Measurements from ENCODE around the gene ZNF420. TPM values are rescaled to one million over a fixed set of nuclear protein-coding genes. Genes with fewer than 3 reads are reported as not detected.
"Not testable (repeated sequence)": the region's sequence is repeated elsewhere in the genome, so short reads cannot be mapped to it uniquely, and the experiment has no call there.

Gene ZNF420
- 1 to 10 TPM; 7.5 to 8.5 TPM for total RNA-seq
- long read RNA-seq, transcript ZNF420-202 (5 exons, 3,535 nt) = major isoform, 6 of 16 reads
- long read RNA-seq, partial matches to known transcripts = 0 of 16 reads
- long read RNA-seq, other reads (novel, unspliced or antisense) = 10 of 16 reads

DNA sequence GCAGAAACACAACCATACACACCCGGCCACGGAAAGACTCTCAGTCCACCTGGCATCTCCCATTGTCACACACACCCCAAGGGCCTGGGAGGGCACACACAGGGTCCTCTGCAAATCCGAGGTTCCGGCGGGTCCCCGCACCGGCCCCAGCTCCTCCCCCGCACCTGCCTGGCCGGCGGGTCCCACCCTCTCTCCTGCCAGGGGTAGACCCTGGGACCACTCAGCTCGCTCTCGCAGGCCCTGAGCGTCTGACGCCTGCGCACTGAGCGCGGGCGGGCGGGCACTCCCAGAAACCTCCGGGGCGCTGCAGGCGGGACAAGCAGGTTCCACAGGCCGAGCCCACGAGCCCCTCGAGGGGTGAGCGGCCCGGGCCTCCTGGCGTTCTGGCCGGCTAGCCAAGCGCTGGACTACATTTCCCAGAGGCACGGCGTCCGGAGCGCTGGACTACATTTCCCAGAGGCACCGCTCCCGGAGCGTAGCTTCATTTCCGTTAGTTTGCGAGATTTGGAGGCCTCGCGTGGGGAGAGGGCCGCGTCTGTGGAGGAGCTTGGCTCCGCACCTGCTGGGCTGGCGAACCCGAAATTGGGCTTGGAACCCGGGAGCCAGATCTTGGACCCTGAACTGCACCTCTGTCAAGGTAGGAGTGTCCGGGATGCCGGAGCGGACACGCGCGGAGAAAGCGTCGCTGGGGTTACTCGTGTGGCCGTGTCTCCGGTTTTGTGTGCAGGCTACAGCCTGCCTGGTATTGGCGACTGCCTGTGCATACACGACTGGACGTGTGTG, at the start of gene ZNF420:
ZNF420 (plus strand) TSS at position 500 of the 783 bp plus-strand sequence. CDS start 10,686 bp downstream, outside the sequence.
- intact Hi-C loops (cut with DNase I) = no loop called here
- DNase-seq = peak; percentile 96
- peak; percentile 99 to 100 for ATAC-seq

GRCh38 chr19:37045140-37045539, 33.1 kb upstream of the ZNF420 start:
- ATAC-seq = no peak
- DNase-seq = no peak
- intact Hi-C loops (cut with DNase I) = no loop called here

GRCh38 chr19:37055330-37055729, 22.9 kb upstream of the ZNF420 start:
- ATAC-seq (no peak), DNase-seq (no peak)
- intact Hi-C loops (cut with DNase I) = no loop called here

GRCh38 chr19:37056776-37057175, 21.5 kb upstream of the ZNF420 start:
- DNase-seq = no peak
- intact Hi-C loops (cut with DNase I) = no loop called here
- no peak for ATAC-seq

DNA sequence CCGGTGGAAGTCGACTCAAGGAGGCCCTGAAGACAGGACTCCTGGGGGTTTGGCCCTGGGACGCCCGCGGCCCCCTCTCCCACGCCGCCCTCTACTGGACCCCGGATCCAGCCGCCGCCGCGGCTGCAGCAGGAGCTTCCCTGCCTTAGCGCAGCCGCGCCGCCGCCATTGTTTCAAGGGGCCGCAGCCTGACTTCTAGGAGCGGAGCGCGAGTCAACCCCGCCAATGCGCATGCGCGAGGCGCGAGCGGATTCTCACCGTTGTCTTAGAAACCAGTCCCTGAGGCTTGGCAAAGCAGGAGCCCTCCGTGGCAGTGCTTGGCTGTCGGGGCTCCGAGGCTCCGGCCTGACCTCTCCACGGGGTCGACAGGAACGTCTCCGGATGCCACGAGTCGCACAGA, 19.1 kb upstream of the ZNF420 start:
- intact Hi-C loops (cut with DNase I) = no loop called here
- DNase-seq (peak; percentile 22), ATAC-seq (no peak)

DNA sequence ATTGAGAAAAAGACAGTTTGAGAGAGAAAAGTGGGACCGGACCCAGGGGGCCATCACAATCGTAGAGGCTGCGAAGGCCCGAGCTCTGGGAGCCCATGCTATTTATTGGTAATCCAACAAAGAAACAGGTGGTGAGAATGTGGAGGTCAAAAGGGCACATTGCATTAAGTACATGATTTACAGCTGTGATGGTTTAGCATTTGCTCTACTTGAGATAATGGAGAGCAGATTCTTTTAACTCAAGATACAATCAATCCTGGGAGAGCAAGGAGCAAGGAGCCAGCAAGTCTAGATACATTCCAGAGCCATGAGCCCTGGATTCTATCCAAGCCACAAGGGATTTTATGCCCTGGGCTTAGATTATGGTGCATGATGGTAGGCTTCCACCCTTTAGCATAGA, 13.3 kb upstream of the ZNF420 start:
- not testable (repeated sequence) for DNase-seq, ATAC-seq

DNA sequence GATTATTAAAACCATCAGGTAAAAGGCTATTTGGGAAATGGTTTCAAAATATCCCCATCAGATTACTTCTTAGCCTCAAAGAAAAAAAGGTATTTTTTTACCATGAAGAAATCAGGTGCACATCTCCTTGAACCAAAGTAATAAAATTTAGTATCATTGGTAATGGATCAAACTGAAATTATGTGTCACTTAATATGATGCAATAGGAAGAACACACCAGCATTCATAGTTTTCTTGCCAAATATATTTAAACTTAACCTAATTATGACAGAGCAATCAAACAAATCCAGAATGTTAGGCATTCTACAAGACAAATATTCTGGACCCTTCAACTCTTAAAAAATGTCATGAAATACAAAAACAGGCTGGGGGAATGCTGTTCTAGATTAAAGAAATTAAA, 4.1 kb upstream of the ZNF420 start:
- intact Hi-C loops (cut with DNase I) = no loop called here
- DNase-seq = no peak
- no peak for ATAC-seq

More for the DNA sequence above, 13.3 kb upstream of the ZNF420 start:
- intact Hi-C loops (cut with DNase I) = loop anchor here in 1 of 2 donors (10.0 kb wide), 1 partner anchor 80 kb away; no protein-coding TSS in a partner anchor

GRCh38 chr19:37074819-37075362, 3.3 kb upstream of the ZNF420 start:
- no peak for DNase-seq

DNA sequence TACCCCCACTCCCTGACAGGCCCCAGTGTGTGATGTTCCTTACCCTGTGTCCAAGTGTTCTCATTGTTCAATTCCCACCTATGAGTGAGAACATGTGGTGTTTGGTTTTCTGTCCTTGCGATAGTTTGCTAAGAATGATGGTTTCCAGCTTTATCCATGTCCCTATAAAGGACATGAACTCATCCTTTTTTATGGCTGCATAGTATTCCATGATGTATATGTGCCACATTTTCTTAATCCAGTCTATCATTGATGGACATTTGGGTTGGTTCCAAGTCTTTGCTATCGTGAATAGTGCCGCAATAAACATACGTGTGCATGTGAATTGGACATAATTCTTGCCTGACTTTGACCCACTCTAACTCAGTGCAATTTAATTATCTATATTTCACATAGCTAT, 1.7 kb upstream of the ZNF420 start:
- not testable (repeated sequence) for ATAC-seq

More at GRCh38 chr19:37074819-37075362, 3.3 kb upstream of the ZNF420 start:
- intact Hi-C loops (cut with DNase I) = no loop called here
- no peak for ATAC-seq

GRCh38 chr19:37077501-37077933, 716 bp upstream of the ZNF420 start:
- ATAC-seq (peak in 1 of 2 donors; percentile 1), DNase-seq (no peak)
- intact Hi-C loops (cut with DNase I) = no loop called here

More for the DNA sequence above, 1.7 kb upstream of the ZNF420 start:
- DNase-seq; intact Hi-C loops (cut with DNase I): not testable (repeated sequence)

GRCh38 chr19:37078717-37079032, 442 bp downstream of the ZNF420 start:
- no peak for ATAC-seq
- no peak for DNase-seq
- intact Hi-C loops (cut with DNase I) = no loop called here

DNA sequence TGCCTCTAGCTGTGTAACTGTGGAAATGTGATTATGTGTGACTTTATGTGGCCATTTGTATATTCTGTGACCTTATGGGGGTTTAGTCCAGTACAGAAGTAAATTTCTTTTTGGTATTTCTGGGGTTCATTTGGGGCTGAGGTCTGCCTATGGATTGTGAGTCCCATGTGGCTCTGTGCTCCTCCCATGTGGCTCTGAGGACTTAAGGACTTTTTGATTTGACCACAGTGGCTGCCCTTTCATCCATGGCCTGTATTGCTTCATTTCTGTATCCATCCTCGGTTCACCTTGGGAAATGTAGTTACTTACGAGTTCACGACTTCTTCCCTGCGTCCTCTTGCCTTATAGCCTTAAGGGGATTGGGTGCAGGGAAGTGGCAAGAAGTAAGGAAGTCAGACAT, 1.0 kb downstream of the ZNF420 start:
- no peak for DNase-seq
- no peak for ATAC-seq
- intact Hi-C loops (cut with DNase I) = no loop called here

DNA sequence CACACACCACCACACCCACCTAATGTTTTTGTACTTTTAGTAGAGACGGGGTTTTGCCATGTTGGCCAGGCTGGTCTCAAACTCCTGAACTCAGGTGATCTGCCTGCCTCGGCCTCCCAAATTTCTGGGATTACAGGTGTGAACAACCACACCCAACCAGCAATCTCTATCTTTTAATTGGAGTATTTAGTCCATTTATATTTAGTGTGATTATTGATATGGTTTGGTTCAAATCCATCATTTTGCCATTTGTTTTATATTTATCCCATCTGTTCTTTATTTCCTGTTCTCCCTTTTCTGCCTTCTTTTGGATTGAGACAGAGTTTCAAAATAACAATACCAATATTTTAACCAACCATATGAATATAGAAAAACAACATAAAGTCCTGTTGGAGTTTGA, 4.1 kb downstream of the ZNF420 start:
- no peak for ATAC-seq
- intact Hi-C loops (cut with DNase I) = no loop called here
- DNase-seq = no peak

DNA sequence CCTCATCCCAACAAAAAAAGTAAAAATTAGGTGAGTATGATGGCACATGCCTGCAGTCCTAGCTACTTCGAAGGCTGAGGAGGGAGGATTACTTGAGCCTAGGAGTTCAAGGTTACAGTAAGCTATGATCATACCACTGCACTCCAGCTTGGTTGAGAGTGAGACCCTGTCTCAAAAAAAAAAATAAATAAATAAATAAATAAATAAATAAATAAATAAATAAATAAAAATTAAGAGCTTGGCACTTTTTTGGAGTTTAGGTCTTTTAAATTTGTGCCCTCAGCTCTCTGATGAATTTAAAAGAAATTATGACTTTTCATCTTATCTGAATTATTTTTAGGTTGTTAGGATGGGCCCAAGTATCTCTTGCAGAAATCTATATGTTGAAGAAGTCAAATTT, 8.9 kb downstream of the ZNF420 start:
- ATAC-seq = no peak

DNA sequence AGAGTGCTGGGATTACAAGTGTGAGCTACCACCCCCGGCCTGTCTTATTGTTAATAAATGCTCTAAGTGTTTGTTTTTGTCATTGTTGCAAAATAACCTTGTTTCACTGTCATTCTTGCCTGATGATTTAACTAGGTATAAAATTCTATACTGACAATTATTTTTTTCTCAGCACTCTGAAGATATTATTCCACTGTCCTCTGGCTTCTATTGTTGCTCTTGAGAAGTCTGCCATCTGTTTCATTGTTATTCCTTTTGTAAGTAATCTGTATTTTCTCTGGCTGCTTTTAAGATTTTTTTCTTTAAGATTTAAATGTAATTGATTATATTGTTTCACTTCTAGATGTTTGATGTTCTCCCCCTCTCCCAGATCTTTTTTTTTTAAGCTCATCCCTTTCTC, 17.6 kb downstream of the ZNF420 start:
- ATAC-seq = no peak
- no peak for DNase-seq
- intact Hi-C loops (cut with DNase I) = no loop called here

More for the DNA sequence above, 8.9 kb downstream of the ZNF420 start:
- DNase-seq = no peak
- intact Hi-C loops (cut with DNase I) = no loop called here

- no peak for ATAC-seq
- no peak for DNase-seq
- intact Hi-C loops (cut with DNase I) = no loop called here
These were observed 20.3 kb downstream of the ZNF420 start for GRCh38 chr19:37098570-37098969.

DNA sequence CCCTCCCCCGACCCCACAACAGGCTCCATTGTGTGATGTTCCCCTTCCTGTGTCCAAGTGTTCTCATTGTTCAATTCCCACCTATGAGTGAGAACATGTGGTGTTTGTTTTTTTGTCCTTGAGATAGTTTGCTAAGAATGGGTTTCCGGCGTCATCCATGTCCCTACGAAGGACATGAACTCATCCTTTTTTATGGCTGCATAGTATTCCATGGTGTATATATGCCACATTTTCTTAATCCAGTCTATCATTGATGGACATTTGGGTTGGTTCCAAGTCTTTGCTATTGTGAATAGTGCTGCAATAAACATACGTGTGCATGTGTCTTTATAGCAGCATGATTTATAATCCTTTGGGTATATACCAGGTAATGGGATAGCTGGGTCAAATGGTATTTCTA, 25.9 kb downstream of the ZNF420 start:
- ATAC-seq; DNase-seq; intact Hi-C loops (cut with DNase I): not testable (repeated sequence)

DNA sequence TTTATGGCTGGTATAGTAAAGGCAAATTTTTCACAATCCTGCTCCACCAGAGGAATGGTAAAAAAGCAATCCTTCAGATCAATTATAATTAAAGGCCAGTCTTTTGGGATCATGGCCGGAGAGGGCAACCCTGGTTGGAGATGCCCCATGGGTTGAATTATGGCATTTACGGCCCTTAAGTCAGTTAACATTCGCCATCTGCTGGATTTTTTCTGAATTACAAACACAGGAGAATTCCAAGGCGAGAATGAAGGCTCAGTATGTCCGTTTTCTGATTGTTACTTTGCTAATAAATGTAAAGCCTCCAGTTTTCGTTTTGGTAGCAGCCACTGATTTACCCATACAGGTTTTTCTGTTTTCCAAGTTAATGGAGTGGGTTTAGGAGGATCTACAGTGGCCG, 33.5 kb downstream of the ZNF420 start:
- ATAC-seq; DNase-seq; intact Hi-C loops (cut with DNase I): not testable (repeated sequence)

DNA sequence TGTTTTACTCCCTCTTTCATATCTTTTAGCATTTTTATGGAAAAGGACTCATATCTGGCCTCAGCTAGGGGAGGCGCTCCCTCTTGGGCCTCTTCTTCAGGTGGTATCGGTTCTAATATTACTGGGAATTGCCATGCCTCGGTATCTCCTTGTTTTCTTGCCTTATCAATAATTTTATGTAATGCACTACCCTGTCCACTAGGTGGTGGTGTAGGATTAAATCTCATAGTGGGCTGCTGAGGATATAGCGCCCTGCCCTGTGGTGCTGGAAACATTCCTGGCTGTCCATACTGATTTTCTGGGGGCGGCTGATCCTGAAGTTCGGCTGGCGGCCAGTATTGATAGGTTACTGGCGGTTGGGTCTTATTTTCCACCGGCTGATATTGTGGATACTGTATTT, 35.8 kb downstream of the ZNF420 start:
- intact Hi-C loops (cut with DNase I) = no loop called here
- DNase-seq (no peak), ATAC-seq (no peak)

GRCh38 chr19:37122093-37122492, 43.9 kb downstream of the ZNF420 start:
- DNase-seq; ATAC-seq; intact Hi-C loops (cut with DNase I): not testable (repeated sequence)
